Activated effector memory CD4-positive, alpha-beta T cell treated with Interleukin-2 at 50 U/mL for 16 hours (primary cell): ENCODE data around the gene S100A2.
"Not testable (repeated sequence)": the region's sequence is repeated elsewhere in the genome, so short reads cannot be mapped to it uniquely, and the experiment has no call there.

Experiments
- DNase-seq: peaks from one replicate; pipeline ENCODE4 v3.0.0-alpha.2; 2020

The S100A2 gene

DNA sequence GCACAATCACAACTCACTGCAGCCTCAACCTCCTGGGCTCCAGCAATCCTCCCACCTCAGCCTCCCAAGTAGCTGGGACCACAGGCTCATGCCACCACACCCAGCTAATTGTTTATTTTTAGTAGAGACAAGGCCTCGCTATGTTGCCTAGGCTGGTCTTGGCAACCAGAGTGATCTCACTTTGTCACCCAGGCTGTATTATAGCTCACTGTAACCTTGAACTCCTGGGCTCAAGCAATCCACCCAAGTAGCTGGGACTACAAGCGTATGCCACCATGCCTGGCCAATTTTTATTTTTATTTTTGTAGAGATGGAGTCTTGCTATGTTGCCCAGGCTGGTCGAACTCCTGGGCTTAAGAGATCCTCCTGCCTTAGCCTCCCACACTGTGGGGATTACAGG lies 3.6 kb downstream of the S100A2 start:
- DNase-seq = not testable (repeated sequence)

DNA sequence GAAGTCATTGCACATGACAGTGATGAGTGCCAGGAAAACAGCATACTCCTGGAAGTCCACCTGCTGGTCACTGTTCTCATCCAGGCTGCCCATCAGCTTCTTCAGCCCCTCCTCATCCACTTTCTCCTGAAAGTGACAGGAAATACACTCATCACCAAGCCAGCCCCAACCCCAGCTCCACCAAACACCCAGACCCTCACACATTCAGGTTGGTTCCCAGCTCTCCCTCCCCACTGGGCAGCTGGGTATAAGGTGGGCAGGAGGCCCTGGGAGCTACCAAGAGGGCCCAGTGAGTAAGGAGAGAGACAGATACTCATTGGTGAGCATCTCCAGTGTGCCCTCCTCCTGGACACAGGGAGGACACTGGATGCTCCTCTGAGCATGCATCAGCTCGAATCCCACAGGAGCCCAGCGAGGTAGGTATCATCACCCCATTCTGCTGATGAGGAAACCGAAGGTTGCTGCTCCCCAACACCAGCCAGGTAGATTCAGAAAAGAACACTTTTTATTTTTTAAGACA lies 4.1 kb downstream of the S100A2 start:
- DNase-seq = no peak

DNA sequence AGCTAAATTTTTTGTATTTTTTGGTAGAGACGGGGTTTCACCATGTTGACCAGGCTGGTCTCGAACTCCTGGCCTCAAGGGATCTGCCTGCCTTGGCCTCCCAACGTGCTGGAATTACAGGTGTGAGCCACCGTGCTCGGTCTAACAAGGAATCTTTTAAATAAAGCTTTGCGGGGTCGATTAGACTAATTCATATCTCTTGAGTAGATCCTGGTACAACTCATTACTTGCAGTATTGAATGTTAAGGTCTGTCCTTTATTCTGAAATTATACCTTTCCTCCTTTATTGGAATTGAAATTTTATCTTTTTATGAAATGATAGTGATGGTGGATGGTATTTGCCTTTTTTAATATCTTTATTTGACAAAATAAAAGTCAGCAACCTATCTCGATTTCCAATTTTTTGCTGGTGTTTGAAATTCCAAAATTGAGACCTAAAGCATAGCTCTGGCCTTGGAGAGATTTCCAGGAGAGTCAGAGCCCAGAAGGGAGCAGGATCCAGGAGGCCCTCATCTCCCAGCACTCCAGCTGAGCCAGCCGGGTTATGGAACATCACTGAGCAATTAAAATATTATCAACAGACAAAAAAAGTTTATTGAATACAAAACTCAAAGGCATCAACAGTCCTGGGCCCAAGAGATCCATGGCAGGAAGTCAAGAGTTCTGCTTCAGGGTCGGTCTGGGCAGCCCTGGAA lies 4.7 kb downstream of the S100A2 start:
- DNase-seq = no peak

DNA sequence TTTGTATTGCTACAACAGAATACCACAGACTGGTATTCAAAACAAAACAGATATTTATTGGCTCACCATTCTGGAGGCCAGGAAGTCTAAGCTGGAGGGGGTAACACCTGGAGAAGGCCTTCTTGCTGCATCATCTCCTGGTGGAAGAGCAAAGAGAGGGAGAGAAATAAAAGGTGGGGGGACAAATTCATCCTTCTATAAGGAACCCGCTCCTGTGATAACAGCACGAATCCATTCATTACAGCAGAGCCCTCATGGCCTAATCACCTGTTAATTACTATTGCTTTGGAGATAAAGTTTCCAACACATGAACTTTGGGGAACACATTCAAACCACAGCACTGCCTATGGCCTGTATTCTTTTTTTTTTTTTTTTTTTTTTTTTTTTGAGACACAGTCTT lies 5.4 kb downstream of the S100A2 start:
- no peak for DNase-seq

DNA sequence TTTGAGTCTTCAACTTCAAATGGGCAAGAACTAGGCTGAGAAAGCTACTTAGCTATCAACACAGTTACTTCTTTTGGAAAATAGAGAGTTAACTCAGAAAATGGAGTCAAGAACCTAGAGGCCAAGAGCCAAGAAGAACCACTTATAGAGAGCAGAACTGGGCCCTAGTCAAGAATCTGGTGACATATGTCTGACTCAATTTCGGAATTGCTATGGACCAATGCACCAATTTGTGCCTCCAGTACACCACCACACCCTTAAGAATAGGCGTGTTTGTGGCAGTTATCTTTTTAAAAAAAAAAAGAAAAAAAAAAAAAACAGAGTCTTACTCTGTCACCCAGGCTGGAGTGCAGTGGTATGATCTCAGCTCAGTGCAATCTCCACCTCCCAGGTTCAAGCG lies 7.8 kb downstream of the S100A2 start:
- no peak for DNase-seq

DNA sequence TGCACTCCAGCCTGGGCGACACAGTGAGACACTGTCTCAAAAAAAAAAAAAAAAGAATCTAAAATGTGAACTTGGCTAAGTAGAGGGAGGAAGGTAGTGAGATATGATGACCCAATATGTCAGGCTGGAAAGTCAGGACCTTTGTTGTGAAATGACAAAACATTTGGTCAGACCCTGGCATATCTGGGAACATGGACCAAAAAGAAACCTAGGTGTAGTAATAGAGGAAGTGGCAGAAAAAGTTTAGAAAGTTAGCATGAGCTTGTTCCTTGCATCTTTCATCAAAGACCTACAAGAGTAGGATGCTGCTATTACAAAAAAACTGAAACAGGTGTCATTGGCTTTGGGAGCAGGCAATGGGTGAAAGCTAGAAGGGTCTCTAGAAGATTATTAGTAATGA lies 9.3 kb downstream of the S100A2 start:
- no peak for DNase-seq

DNA sequence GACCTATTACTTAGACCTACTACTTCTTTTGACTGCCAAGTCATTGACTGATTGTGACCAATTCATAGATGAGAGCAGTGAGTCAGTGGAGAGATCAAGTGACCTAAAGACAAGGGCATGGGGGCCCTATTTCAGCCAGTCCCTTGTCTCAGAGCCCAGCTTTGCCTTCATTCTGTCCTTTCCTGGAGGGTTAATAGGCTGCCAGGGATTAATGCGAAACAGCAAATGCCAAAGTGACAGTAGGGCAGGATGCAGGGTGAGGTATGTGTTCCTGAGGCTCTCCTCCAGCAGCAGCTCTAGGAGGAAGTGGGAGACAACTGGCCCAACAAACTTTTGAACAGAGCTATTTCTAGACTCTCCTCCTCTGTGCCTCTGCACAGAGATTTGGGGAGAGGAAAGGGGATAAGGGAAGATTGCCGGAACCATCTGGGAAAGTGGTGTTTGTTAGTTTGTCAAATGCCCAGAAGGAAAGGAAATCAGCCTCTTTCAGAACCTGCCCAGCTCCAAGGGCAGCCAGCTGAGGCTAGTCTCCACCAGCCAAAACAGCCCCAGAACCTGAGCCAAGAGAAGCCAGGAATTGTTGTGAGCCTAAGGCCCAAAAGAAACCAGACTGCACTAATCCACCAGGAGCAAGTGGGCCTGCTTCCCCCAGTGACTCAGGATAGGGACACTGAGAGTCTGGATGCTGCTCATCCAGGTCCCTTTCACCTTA lies 11.7 kb downstream of the S100A2 start:
- DNase-seq = no peak

DNA sequence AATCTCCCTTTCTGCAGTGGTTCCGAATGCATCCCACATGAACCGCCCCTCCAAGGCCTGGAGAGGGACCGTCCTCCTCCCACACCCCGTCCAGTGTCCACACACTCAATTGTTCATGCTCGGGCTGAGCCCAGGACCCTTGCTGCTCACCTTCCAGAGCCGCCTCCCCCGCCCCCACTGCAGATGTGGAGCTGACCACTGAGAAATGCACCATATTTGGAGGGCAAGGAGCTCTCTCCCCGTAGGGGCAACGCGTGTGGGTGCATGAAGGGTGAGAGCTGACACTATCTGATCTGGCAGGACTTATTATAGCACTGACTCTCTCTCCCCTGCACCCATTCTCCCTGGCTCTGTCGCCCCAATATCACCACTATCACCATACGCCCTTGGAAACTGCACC lies 12.5 kb downstream of the S100A2 start:
- no peak for DNase-seq

DNA sequence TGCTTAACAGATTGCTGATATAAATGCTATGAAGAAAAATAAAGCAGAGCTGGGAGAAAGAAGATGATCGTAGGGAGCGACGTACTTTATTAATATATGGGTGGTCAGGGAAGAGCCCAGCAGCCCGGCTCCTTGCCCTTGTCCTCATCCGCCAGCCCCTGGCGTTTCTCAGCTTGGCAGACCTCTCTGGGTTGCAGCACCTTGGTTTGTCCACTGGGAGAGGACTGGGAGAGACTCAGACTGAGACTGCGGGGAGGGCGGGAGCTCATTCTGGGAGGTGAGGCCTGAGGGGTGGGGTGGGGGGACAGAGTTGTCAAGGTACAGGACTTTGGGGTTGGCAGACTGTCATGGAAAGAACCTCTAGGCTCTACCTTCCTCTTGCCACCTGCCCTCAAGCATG lies 13.3 kb downstream of the S100A2 start:
- no peak for DNase-seq

DNA sequence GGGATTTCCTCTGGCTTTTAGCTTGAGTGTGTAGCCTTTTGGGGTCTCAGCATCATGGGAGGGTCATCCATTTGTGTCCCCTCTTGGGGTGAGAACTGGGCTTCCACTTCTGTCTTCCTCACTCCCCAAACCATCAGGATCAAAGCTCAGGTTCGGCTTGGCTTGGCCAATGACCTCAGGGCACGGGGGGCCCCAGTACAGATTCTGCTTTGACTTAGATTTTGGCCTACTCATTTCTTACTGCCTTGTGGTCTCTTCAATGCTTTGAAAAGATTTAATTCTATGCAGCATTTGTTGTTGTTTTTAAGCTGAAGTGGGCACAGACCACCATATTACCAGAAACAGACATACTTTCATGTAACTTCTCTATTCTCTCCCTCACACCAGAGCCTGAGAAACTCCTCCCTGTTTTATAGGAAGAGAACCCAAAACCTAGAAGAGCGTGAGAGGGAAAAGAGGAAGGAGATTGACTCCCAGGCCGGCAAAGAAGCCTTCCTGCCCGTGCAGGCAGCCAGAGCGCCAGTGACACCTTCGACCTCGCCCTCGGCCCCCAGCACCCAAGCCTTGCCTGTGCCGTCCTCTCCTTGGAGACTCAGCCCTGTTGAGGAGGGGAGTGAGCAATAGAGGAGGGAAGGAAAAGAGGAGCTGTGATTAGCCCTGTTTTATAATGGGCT lies 14.7 kb downstream of the S100A2 start:
- DNase-seq = no peak

DNA sequence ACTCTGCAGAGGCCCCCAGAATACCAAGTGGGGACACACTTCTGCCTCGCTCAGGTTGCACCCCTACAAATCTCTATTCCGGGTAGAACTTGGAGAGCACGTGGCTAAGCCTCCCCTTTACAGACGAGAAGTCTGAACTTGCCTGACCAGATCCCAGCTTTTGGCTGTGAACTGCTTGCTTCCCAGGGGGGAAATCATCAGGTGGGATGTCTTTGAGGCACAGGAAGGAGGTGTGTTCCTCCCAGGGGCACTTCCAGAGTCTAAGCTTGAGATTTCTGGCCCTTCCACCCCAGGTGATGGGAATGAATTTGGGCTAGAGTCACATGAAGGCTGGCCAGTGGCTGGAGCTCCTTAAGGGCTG lies 15.3 kb downstream of the S100A2 start:
- no peak for DNase-seq

DNA sequence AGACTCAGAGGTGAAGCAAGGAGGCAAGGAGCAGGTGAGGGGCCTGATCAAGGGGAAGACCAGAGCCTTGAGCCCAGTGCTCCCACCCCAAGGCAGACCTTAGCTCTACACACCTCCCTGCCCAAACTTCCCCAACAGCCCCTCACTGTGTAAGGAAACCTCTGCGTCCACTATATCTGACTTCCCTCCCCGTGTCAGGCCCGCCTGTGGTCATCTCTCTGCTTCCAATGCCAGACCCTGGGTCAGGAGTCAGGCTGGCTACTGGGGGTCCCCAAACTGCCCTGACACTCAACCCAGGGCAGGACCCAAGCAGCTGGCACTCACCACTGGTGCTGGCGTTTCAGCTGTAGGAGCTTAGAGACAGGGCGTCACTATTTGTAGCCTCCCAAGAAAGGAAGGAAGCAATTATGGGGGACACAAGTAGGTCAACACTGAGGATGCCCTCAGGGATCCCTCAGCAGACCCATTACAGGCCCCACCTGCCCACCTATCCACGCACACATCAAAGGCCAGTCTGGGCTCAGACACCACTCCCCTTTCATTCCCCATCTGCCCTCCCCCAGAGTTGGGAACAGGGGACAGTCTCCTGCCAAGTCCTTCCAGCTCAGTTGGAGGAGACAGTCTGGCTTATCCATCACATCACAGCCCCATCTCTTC lies 15.8 kb downstream of the S100A2 start:
- no peak for DNase-seq

DNA sequence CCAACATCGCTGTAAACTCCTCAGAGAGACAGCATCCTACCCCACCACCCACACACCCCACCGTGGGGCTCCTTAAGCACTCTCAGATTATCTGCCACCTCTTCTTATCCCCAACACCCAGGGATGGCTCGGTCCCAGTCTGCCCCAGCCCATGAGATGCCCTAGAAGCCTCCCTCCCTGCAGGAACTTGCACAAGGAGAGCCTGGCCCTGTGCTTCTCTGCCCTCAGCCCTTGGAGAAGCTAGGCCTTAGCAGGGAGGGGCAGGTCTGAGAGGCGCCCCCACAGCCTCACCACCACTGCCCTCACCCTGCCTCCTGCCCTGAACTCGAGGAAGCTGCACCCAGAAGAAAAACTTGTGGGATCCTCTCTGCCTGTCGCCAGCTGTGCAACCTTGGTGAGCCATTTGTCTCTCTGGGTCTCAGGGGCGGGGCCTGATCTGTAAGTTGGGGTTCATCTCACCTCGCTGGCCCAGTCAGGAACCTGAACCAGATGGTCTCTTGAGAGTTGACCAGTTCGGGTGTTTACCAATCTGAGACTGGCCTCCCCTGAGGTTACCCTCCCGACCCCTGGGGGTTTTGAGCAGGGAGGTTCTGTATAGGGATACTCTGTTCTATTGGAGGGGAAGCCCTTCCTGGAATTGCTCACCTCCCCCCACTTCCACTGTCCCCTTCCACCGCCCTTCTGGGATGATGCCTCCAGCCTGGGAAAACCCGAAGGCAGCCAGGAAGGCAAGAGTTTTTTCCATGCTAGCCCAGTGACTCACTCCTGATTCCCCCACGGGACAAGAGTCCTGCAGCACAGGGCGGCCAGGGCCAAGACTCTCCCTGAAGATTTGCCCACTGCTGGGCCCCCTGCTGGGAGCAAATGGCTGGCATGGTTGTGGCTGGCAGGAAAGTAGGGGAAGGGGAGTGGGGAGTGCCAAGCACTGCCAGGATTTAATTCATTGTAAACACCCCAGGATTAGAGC lies 16.6 kb downstream of the S100A2 start, which contains the start of gene S100A3:
Gene S100A3, minus strand, starts transcription at position 537 of the 967 bp plus-strand sequence. CDS start 773 bp downstream, outside the sequence.
- DNase-seq = no peak

DNA sequence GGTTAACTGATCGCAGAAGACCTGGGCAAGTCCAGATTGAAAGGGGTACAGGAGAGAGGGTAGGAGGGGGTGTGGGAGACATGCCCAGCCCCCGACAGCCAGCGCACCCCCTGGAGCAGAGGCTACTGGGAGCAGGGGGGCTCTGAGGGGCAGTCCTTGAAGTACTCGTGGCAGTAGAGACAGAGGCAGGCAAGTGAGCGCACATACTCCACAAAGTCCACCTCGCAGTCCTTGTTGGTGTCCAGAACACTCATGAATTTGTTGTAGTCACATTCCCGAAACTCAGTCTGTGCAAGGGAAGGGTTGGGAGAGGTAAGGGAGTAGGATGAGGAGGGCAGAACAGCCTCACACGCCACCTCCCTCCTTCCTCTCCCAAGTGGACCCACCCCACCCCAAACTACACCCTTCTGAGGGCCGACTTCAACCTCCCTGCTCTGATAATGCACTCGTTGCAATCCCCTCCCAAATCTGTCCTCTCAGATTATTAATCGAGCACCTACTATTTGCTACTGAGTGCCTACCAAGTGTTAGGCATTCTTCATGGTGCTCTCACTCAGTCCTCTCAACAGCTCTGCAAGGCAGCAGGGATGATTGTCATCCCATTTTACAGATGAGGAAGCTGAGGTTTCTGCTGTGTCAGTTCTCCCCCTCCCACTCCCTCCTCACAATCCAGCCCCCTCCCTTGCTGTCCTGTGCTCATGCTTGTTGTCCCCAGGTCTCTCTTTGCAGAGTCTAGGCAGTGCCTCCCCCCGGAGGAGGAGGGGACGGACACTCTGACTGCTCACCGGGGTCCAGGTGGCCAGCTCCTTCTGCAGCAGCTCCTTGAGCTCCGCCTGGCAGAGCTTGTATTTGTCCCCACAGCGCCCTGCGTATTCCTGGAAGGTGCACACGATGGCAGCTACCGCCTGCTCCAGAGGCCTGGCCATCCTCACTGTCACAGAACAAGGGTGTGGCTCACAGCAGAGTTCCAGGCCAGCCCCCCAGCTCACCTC lies 17.8 kb downstream of the S100A2 start:
- no peak for DNase-seq

DNA sequence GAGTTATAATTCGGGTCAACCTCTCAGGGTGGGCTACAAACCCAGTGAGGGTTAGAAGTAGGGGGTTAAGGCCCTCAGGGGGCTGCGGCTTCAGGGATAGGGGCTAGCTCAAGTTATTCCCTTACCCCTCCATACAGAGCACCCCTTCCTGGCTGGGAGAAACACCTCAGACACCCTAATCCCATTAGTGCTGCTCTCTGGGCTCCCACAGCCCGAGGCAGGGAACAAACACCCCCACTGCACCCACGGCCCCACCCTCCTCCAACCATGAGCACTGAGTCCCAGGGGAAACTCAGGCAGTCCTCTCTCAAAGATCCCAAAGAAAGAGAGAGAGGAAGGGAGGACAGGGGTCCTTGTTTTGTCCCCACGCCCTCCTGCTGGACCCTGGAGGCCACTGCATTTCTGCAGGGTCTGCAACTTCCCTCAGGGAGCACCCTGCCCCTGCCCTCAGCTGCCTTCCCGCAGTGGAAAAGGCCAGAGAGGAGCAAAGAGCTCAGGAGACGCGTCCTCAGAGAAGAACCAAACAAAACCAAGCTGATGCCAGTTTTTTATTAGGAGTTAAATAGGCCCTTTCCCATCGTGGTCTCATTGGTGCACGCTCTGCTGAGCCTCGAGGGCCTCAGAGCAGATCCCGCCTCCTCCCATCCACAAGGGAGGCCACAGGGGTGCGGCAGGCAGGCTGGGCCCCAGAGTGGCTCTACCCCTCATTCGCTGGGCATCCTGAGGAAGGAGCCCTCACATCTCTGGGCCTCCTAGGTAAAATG lies 18.7 kb downstream of the S100A2 start:
- no peak for DNase-seq

DNA sequence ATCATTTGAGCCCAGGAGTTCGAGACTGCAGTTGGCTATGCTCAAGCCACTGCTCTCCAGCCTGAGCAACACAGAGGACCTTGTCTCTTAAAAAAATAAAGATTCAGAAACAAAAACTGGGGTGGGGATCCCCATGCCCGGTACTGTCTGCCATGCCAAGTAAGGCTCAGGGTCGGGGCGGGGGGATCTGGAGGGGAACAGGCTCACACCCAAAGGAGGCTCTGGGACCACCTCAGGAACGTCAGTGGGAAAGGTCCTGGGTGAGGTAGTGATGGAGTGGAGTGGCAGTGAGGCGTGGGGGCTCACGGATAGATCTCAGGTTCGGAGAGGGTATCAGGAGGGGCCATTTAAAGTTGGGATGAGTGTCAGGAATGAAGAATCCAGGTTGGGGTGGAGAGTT lies 19.3 kb downstream of the S100A2 start:
- DNase-seq = no peak

DNA sequence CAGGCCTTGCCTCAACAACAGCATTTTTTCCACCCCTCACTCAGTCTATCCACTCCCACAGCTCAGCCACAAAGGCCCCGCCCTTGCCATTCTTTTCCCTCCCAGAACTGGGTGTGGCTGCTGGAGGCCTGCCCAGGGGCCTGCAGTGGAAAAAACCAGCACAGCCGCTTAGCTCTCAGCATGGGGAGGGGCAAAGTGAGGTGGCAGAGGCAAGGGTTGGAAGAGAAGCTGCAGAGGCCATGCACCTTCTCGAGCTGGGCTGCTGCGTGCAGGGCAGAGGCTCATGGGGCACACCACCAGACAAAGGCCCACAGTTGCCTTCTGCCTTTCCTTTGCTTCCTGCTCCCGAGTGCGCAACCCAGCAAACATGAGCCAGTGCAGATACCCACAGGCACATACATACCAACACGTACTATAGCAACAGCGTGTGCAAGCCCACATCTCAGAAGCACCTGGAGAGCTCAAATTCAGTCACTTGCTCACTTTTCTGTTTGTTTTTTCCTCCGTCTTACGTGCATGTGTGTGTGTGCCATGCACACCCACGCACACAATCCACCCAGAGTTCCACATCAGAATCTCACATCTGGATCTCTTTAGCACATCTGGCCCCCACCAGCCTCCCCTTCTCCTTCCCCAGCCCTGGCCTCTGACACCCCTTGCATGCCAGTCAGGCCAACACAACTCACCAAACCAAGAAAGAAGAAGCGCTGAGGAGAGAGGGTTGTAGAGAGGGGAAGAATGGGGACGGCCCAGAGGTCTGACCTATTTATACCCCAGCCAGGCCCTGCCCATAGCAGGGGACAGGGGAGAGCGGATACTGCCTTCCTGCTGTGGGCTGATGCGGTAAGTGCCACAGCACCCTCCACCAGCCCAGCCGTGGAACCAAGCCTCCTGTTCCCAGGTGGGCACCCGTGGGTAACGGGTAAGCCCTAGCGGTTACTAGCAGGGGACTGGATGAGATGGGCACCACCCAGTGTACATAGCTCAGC lies 20.3 kb downstream of the S100A2 start, which contains the start of gene S100A4:
Gene S100A4, minus strand, starts transcription at position 740 of the 989 bp plus-strand sequence. CDS start 1,012 bp downstream, outside the sequence.
- DNase-seq = peak; percentile 93

DNA sequence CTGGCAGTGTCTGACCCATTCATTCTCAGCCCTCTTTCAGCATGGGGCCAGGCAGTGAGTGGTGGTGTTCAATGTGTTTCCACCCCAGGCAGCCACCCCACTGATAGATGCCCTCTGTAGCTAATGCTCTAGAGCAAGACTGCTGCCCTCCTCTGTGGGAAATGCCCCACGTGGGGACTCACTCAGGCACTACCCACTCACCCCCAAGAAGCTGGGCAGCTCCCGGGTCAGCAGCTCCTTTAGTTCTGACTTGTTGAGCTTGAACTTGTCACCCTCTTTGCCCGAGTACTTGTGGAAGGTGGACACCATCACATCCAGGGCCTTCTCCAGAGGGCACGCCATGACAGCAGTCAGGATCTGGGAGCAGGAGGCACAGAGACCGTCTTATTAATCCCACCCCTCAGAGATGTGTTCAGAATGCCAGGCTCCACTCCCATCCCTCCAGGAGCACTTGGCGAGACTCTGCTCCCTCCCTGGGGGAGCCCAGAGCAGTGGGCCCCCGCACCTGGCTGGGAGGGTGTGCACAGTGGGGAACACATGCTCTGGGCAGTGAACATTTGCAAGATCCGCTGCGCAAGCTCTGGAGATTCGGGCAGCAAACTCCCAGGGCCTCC lies 21.1 kb downstream of the S100A2 start:
- DNase-seq = no peak
